NCI-H345 treated with DMSO at 0.1 percent for 48 hours (cell line): ENCODE data around the gene CATSPER3.
A peak's percentile ranks its signal among the peaks of the same experiment; 100 is the strongest.
"Not testable (repeated sequence)": the region's sequence is repeated elsewhere in the genome, so short reads cannot be mapped to it uniquely, and the experiment has no call there.

Source experiments
- DNase-seq: peaks from one replicate; lab custom pipeline; 2025; ENCODE audit not compliant: unreplicated experiment; lab: John Stamatoyannopoulos, UW

The CATSPER3 gene

GRCh38 chr5:134969166-134969565 lies 1.5 kb downstream of the CATSPER3 start:
- no peak for DNase-seq

GRCh38 chr5:134975078-134975715 lies 7.5 kb downstream of the CATSPER3 start:
- DNase-seq = no peak

GRCh38 chr5:134975843-134976242 lies 8.1 kb downstream of the CATSPER3 start:
- no peak for DNase-seq

- DNase-seq = no peak
Measured at GRCh38 chr5:134976841-134977240, 9.1 kb downstream of the CATSPER3 start.

GRCh38 chr5:134979416-134979815 lies 11.7 kb downstream of the CATSPER3 start:
- DNase-seq = no peak

DNA sequence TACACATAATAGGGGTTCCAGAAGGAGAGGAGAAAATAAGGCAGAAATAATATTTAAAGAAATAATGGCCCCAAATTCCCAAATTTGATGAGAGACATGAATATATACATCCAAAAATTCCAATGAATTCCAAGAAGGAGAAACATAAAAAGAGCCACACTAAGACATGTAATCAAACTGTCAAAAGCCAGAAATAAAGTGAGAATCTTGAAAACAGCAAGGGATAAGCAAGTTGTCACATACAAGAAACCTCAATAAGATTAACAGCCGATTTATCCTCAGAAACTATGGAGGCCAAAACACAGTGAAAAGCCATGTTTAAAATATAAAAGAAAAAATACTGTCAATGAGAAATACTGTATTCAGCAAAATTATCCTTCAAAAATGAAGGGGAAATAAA lies 14.5 kb downstream of the CATSPER3 start:
- DNase-seq = no peak

DNA sequence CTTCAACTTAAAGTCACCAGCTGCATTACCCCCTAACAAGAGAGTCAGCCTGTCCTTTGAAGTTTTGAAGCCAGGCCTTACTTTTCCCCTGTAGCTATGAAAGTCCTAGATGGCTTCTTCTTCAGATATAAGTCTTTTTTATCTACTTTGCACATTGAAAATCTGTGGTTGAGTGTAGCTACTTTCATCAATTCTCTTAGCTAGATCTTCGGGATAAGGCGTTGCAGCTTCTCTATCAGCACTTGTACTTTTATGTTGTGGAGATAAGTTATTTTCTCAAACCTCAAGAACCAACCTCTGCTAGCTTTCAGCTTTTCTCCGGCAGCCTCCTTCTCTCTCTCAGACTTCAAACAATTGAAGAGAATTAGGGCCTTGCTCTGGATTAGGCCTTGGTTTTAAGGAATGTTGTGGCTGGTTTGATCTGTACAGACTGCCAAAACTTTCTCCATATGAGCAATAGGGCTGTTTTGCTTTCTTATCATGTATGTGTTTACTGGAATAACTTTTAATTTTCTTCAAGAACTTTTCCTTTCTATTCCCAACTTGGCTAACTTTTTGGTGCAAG lies 21.6 kb downstream of the CATSPER3 start:
- DNase-seq = no peak

DNA sequence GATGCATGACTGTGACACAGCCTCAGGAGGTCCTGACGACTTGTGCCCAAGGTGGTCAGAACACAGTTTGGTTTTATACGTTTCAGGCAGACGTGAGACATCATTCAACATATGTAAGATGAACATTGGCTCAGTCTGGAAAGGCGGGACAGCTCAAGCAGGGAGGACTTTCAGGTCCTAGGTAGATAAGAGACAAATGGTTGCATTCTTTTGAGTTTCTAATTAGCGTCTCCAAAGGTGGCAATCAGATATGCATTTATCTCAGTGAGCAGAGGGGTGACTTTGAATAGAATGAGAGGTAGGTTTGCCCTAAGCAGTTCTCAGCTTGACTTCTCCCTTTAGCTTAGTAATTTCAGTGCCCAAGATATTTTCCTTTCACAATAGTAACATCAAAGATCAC lies 22.5 kb downstream of the CATSPER3 start:
- DNase-seq = not testable (repeated sequence)

DNA sequence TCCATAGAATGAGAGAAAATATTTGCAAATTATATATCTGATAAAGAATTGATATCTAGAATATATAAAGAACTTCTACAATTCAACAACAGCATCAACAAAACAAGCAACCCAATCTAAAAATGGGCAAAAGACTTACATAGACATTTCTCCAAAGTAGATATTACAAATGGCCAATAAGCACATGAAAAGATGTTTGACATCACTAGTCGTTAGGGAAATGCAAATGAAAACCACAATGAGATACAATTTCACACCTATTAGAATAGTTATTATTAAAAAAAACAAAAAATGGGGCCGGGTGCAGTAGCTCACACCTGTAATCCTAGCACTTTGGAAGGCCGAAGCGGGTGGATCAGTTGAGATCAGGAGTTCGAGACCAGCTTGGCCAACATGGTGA lies 24.4 kb downstream of the CATSPER3 start:
- no peak for DNase-seq

DNA sequence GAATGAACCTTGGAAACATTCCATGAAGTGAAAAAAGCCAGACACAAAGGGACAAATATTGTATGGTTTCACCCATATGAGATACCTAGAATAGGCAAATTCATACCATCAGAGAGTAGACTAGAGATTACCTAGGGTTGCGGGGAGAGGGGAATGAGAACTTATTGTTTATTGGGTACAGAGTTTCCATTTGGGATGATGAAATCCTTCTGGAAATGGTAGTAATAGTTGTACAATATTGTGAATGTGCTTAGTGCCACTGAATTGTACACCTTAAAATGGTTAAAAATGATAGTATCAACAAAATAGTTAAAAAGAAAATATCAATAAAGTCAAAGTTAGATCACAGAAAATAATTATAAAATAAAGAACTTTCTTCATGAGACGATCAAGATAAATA lies 25.5 kb downstream of the CATSPER3 start:
- DNase-seq = no peak

GRCh38 chr5:134994560-134995156 lies 27.0 kb downstream of the CATSPER3 start:
- DNase-seq = no peak

DNA sequence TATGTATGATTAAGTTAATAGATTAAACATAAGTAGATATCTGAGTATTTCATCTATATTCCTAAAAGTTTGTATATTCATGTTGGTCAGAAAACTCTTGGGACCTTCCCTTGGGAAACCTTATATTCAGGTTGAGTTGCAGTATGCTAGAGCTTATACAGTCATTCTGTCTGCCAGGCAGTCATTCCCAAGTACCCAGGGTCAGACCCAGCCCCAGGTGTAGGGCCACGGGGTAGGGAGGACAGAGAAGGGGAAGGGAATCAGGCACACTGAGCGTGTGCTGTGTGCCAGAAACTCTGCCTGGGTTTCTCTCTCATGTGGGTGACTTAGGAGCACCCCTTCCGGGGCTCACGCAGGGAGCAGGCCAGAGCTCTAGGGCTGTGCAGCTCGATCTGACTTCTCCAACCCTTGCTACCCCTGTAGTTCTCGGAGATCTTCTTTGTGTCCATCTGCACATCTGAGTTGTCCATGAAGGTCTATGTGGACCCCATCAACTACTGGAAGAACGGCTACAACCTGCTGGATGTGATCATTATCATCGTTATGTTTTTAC lies 28.2 kb downstream of the CATSPER3 start:
- no peak for DNase-seq

GRCh38 chr5:134997015-134997414 lies 29.3 kb downstream of the CATSPER3 start:
- no peak for DNase-seq

DNA sequence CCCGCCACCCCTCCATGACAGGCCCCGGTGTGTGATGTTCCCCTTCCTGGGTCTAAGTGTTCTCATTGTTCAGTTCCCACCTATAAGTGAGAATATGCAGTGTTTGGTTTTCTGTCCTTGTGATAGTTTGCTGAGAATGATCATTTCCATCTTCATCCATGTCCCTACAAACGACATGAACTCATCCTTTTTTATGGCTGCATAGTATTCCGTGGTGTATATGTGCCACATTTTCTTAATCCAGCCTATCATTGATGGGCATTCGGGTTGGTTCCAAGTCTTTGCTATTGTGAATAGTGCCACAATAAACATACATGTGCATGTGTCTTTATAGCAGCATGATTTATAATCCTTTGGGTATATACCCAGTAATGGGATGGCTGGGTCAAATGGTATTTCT lies 30.4 kb downstream of the CATSPER3 start:
- not testable (repeated sequence) for DNase-seq

DNA sequence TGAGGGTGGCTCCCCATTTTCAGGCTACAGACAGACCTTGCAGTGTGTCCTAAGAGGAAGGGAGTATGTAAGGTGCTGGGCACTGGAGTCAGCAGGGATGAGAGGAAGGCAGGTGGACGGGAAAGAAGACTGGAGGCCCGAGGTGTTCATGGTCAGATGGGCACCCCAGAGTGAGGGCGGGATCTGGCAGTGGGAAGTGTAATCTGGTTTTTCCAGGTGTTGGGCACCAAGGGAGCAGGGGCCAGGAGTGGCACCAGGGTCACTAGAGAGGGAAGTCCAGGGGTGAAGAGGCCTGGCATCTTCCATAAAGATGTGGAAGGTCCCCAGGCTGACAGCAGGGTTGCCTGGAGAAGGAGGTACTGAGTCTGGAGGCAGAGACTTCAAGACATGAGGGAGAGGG lies 36.7 kb downstream of the CATSPER3 start:
- DNase-seq = no peak

GRCh38 chr5:135005076-135005475 lies 37.4 kb downstream of the CATSPER3 start:
- no peak for DNase-seq

DNA sequence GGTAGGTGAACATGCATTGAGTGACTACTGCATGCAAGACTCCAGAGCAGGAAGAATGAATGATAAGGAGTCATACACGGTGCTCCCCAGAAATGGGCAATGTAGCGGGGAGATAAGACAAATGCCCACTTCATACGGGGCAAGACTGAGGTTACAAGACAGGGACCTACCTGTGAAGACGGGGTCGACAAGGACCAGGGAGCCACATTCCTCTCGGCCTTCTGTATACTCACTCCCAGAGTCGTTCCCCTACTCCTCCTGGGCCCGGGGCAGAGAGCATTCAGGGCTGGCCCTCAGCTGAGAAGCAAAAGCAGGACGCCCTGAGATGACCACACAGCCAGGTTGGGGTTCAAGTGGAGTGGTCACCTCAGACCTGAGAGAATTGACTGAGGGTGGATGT lies 39.6 kb downstream of the CATSPER3 start:
- no peak for DNase-seq

- DNase-seq = no peak
Measured at GRCh38 chr5:135007749-135008363, 40.1 kb downstream of the CATSPER3 start.

GRCh38 chr5:135008556-135008955 lies 40.8 kb downstream of the CATSPER3 start:
- no peak for DNase-seq

DNA sequence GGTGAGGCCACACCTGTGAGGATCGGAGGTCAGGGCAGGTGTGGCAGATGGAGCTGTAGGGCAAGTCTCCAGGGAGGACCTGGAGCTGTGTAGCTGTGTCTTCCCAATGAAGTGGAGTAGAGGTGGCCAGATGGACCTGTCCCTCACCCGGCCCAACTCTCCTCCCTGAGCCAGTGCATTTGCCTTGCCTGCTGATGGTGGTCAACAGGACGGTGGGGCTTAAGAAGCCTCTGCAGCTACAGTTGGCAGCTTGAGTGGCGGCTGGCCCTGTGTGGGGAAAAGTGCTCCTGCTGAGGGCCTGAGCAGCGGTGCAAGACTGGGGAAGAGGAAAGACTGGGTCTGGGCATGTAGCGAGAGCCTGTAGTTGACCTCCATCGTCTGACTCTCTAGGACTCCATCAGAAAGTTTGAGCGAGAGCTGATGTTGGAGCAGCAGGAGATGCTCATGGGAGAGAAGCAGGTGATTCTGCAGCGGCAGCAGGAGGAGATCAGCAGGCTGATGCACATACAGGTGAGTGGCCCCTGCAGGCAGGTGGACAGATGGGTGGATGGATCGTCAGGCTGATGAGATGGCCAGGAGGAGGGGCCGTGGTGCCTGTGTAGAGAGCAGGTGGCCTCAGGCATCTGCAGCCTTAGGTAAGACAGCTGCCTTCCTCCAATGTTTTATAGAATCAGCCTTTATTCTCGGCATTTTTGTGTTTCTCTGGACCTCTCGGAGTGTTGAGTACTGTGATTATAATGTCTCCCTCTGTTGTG lies 41.5 kb downstream of the CATSPER3 start:
- DNase-seq = peak; percentile 53
